ENCODE measurements around the gene SYNPO2. TPM values are rescaled to one million over a fixed set of nuclear protein-coding genes. Genes with fewer than 3 reads are reported as not detected.

The SYNPO2 gene
- total and polyA plus RNA-seq, 2 of the 8 experiments (the other 6 are each of a cell fraction or from before 2014, with no cell fraction given) = 0.50 to 4.2 TPM

- TF ChIP-seq, protein P1, sequence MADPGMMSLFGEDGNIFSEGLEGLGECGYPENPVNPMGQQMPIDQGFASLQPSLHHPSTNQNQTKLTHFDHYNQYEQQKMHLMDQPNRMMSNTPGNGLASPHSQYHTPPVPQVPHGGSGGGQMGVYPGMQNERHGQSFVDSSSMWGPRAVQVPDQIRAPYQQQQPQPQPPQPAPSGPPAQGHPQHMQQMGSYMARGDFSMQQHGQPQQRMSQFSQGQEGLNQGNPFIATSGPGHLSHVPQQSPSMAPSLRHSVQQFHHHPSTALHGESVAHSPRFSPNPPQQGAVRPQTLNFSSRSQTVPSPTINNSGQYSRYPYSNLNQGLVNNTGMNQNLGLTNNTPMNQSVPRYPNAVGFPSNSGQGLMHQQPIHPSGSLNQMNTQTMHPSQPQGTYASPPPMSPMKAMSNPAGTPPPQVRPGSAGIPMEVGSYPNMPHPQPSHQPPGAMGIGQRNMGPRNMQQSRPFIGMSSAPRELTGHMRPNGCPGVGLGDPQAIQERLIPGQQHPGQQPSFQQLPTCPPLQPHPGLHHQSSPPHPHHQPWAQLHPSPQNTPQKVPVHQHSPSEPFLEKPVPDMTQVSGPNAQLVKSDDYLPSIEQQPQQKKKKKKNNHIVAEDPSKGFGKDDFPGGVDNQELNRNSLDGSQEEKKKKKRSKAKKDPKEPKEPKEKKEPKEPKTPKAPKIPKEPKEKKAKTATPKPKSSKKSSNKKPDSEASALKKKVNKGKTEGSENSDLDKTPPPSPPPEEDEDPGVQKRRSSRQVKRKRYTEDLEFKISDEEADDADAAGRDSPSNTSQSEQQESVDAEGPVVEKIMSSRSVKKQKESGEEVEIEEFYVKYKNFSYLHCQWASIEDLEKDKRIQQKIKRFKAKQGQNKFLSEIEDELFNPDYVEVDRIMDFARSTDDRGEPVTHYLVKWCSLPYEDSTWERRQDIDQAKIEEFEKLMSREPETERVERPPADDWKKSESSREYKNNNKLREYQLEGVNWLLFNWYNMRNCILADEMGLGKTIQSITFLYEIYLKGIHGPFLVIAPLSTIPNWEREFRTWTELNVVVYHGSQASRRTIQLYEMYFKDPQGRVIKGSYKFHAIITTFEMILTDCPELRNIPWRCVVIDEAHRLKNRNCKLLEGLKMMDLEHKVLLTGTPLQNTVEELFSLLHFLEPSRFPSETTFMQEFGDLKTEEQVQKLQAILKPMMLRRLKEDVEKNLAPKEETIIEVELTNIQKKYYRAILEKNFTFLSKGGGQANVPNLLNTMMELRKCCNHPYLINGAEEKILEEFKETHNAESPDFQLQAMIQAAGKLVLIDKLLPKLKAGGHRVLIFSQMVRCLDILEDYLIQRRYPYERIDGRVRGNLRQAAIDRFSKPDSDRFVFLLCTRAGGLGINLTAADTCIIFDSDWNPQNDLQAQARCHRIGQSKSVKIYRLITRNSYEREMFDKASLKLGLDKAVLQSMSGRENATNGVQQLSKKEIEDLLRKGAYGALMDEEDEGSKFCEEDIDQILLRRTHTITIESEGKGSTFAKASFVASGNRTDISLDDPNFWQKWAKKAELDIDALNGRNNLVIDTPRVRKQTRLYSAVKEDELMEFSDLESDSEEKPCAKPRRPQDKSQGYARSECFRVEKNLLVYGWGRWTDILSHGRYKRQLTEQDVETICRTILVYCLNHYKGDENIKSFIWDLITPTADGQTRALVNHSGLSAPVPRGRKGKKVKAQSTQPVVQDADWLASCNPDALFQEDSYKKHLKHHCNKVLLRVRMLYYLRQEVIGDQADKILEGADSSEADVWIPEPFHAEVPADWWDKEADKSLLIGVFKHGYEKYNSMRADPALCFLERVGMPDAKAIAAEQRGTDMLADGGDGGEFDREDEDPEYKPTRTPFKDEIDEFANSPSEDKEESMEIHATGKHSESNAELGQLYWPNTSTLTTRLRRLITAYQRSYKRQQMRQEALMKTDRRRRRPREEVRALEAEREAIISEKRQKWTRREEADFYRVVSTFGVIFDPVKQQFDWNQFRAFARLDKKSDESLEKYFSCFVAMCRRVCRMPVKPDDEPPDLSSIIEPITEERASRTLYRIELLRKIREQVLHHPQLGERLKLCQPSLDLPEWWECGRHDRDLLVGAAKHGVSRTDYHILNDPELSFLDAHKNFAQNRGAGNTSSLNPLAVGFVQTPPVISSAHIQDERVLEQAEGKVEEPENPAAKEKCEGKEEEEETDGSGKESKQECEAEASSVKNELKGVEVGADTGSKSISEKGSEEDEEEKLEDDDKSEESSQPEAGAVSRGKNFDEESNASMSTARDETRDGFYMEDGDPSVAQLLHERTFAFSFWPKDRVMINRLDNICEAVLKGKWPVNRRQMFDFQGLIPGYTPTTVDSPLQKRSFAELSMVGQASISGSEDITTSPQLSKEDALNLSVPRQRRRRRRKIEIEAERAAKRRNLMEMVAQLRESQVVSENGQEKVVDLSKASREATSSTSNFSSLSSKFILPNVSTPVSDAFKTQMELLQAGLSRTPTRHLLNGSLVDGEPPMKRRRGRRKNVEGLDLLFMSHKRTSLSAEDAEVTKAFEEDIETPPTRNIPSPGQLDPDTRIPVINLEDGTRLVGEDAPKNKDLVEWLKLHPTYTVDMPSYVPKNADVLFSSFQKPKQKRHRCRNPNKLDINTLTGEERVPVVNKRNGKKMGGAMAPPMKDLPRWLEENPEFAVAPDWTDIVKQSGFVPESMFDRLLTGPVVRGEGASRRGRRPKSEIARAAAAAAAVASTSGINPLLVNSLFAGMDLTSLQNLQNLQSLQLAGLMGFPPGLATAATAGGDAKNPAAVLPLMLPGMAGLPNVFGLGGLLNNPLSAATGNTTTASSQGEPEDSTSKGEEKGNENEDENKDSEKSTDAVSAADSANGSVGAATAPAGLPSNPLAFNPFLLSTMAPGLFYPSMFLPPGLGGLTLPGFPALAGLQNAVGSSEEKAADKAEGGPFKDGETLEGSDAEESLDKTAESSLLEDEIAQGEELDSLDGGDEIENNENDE (IDR thresholded peaks at IDR 0.05; ENCODE audit: insufficient replicate concordance, low read length) = no peak
- no peak for TF ChIP-seq GTF2F1 (IDR thresholded peaks at IDR 0.05; ENCODE audit: borderline replicate concordance, low read depth, low read length)
- TF ChIP-seq TBP (IDR thresholded peaks at IDR 0.05; ENCODE audit: low read depth, low read length) = no peak
- no peak for TF ChIP-seq JUN (IDR thresholded peaks at IDR 0.05; ENCODE audit: low read depth, low read length)
- no peak for TF ChIP-seq RAD21 (IDR thresholded peaks at IDR 0.05 in 1 of 2, conservative IDR thresholded peaks at IDR 0.05 in 1 of 2; ENCODE audit: low read depth in 2 of 2, low read length in 2 of 2)
- TF ChIP-seq POU5F1 (IDR thresholded peaks at IDR 0.05; ENCODE audit: low read depth, low read length) = no peak
- TF ChIP-seq, protein P2, sequence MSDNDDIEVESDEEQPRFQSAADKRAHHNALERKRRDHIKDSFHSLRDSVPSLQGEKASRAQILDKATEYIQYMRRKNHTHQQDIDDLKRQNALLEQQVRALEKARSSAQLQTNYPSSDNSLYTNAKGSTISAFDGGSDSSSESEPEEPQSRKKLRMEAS (IDR thresholded peaks at IDR 0.05) = no peak
- TF ChIP-seq BRCA1 (IDR thresholded peaks at IDR 0.05; ENCODE audit: low read depth, low read length) = no peak
These were observed 160.7 kb downstream of the SYNPO2 start (continued) for GRCh38 chr4:119049342-119049741.

All from H1 (cell line).